Neuronal stem cell (in vitro differentiated cells): ENCODE data around the gene HSP90AA1.

ENCODE experiments used
- DNase-seq: peaks from one replicate; pipeline ENCODE4 v3.0.0-alpha.2; 2013; ENCODE audit warnings: low spot score
- H2AFZ ChIP-seq: one replicate; pipeline ENCODE4 v1.6.1; 2013; ENCODE audit warnings: mild to moderate bottlenecking, low read length, inconsistent platforms
- H2AK5ac ChIP-seq: 2 replicates; pipeline ENCODE4 v1.6.1; 2013; ENCODE audit warnings: low read depth, mild to moderate bottlenecking, inconsistent platforms, low read length, moderate library complexity, mixed read lengths
- H2BK120ac ChIP-seq: 2 replicates; pipeline ENCODE4 v1.6.1; 2013; ENCODE audit warnings: low read depth, mild to moderate bottlenecking, inconsistent platforms, low read length, moderate library complexity, mixed read lengths
- H2BK12ac ChIP-seq: one replicate; pipeline ENCODE4 v1.6.1; 2013; ENCODE audit warnings: low read length, inconsistent platforms
- H2BK15ac ChIP-seq: 2 replicates; pipeline ENCODE4 v1.6.1; 2013; ENCODE audit warnings: mild to moderate bottlenecking, low read length, inconsistent platforms, mixed read lengths
- H2BK5ac ChIP-seq: one replicate; pipeline ENCODE4 v1.6.1; 2013; ENCODE audit warnings: inconsistent platforms, mild to moderate bottlenecking, low read length, moderate library complexity
- H3K14ac ChIP-seq: one replicate; pipeline ENCODE4 v1.6.1; 2013; ENCODE audit warnings: low read length, inconsistent platforms
- H3K18ac ChIP-seq: 2 replicates; pipeline ENCODE4 v1.6.1; 2013; ENCODE audit warnings: low read length, inconsistent platforms
- H3K23ac ChIP-seq: 2 replicates; pipeline ENCODE4 v1.6.1; 2013; ENCODE audit warnings: low read depth, mild to moderate bottlenecking, mixed read lengths, low read length, inconsistent platforms; ENCODE audit not compliant: poor library complexity
- H3K27ac ChIP-seq: replicated peaks from 3 replicates; pipeline ENCODE4 v1.5.1; 2013; ENCODE audit warnings: low read length, inconsistent platforms
- H3K27me3 ChIP-seq, 3 experiments: 2 replicates each; pipeline ENCODE4 v1.6.1; 2013; ENCODE audit warnings: low read length in 3 of 3, mild to moderate bottlenecking in 2 of 3, inconsistent platforms in 1 of 3, low read depth in 1 of 3, mixed read lengths in 1 of 3, moderate library complexity in 1 of 3; ENCODE audit not compliant: control insufficient read depth in 3 of 3, insufficient read depth in 3 of 3
- H3K36me3 ChIP-seq, 2 donors: replicated peaks in 1 of 2; 2 replicates each; pipeline ENCODE4 v1.6.1; 2013; ENCODE audit warnings: low read length in 2 of 2; ENCODE audit not compliant: control insufficient read depth in 2 of 2, insufficient read depth in 2 of 2
- H3K4ac ChIP-seq: 2 replicates; pipeline ENCODE4 v1.6.1; 2013; ENCODE audit warnings: inconsistent platforms, mild to moderate bottlenecking, low read length, moderate library complexity
- H3K4me1 ChIP-seq, 2 donors: 1 replicate in 1 of 2; 2 replicates in 1 of 2; pipeline ENCODE4 v1.6.1; 2013; ENCODE audit warnings: low read length in 2 of 2, low read depth in 1 of 2; ENCODE audit not compliant: control insufficient read depth in 2 of 2, insufficient read depth in 1 of 2
- H3K4me2 ChIP-seq: one replicate; pipeline ENCODE4 v1.6.1; 2013; ENCODE audit warnings: mild to moderate bottlenecking, low read length, inconsistent platforms; ENCODE audit not compliant: insufficient read depth, poor library complexity, severe bottlenecking
- H3K4me3 ChIP-seq, 2 donors: 2 replicates each; pipeline ENCODE4 v1.5.1; 2013; ENCODE audit warnings: low read length in 2 of 2, mild to moderate bottlenecking in 2 of 2, inconsistent platforms in 1 of 2, moderate library complexity in 1 of 2
- H3K79me1 ChIP-seq: one replicate; pipeline ENCODE4 v1.6.1; 2013; ENCODE audit warnings: low read depth, mild to moderate bottlenecking, inconsistent platforms, low read length, moderate library complexity
- H3K9ac ChIP-seq: one replicate; pipeline ENCODE4 v1.6.1; 2013; ENCODE audit warnings: mild to moderate bottlenecking, low read depth, low read length, inconsistent platforms; ENCODE audit not compliant: poor library complexity
- H3K9me3 ChIP-seq, 2 donors: replicated peaks in 1 of 2; 2 replicates each; pipeline versions ENCODE3 to v1.6.1; 2013; ENCODE audit warnings: low read length in 2 of 2, mild to moderate bottlenecking in 2 of 2, inconsistent platforms in 1 of 2, low read depth in 1 of 2, mixed read lengths in 1 of 2, moderate library complexity in 1 of 2; ENCODE audit not compliant: control insufficient read depth in 2 of 2, insufficient read depth in 1 of 2
- H4K8ac ChIP-seq: one replicate; pipeline ENCODE4 v1.6.1; 2013; ENCODE audit warnings: low read depth, mild to moderate bottlenecking, inconsistent platforms, low read length, moderate library complexity
- H4K91ac ChIP-seq: one replicate; pipeline ENCODE4 v1.6.1; 2013; ENCODE audit warnings: low read length, low read depth, mild to moderate bottlenecking, inconsistent platforms; ENCODE audit not compliant: poor library complexity
- WGBS, 2 donors: extraction: QIAGEN DNeasy Blood & Tissue Kit; methylation state at CpG; one replicate each; pipeline ENCODE4 v1.1.7; 2013; ENCODE audit warnings: missing lambda C conversion rate in 2 of 2, mixed read lengths in 1 of 2; ENCODE audit not compliant: insufficient read length in 2 of 2, insufficient replicate concordance in 1 of 2; ENCODE audit errors: extremely low coverage in 2 of 2; 5-methylcytosine and 5-hydroxymethylcytosine counted together

The HSP90AA1 gene

DNA sequence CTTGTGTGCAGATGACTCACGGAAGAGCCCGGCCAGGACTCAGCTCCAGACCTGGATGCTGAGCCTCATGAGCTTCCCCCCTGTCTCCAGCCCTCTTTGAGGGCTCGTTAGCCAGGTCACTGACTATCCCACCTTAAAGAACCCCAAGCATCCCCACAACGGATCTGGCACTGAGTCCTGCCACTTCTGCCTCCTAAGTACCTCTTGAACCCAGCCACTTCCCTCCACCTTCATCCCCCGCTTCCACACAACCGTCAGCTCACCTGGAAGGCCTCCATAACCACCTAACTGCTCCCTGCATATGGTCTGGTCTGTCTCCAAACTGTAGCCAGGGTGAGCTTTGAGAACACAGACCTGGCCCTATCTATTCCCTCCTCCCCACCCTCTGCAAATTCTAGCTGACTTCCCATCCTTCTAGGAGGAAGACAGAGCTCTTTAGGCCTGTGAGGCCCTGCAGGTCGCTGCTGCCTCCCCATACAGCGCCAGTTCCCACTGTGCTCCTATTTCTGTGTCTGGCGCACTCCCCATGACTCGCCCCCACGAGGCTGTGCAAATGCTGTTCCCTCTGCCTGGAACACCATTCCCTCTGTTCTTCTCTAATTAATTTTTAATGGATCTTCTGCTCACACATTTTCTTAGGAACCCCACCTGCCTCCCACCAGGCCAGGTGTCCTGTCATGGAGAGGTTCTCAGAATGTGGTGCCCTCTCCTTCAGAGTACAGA is 2.9 kb upstream of the HSP90AA1 start:
- Histone ChIP-seq H3K4ac (no peak overlapping the region), H2BK5ac (no peak overlapping the region), H3K27ac (no peak overlapping the region), H3K14ac (no peak overlapping the region), H3K36me3 (peaks cover 7 to 16% of the 10 kb centered on the region in 2 donors), H3K18ac (no peak overlapping the region), H2BK120ac (no peak overlapping the region), H3K4me3 (no peak overlapping the region), H2AFZ (no peak overlapping the region), H4K91ac (no peak overlapping the region), H2BK12ac (no peak overlapping the region), H3K79me1 (peaks cover 5% of the 10 kb centered on the region), H3K9me3 (no peaks in the 10 kb centered on the region), H3K4me2 (no peak overlapping the region), H3K23ac (no peak overlapping the region), H3K4me1 (peaks cover 11 to 18% of the 10 kb centered on the region in 2 donors), H3K27me3 (peaks cover 0 to 1% (median 0%) of the 10 kb centered on the region in 3 experiments), H2AK5ac (no peak overlapping the region), H2BK15ac (no peak overlapping the region), H3K9ac (no peak overlapping the region), H4K8ac (no peak overlapping the region)
- no CpG with 5 or more reads among the region's 11 CpGs for WGBS, 2 donors
- DNase-seq: no peak

DNA sequence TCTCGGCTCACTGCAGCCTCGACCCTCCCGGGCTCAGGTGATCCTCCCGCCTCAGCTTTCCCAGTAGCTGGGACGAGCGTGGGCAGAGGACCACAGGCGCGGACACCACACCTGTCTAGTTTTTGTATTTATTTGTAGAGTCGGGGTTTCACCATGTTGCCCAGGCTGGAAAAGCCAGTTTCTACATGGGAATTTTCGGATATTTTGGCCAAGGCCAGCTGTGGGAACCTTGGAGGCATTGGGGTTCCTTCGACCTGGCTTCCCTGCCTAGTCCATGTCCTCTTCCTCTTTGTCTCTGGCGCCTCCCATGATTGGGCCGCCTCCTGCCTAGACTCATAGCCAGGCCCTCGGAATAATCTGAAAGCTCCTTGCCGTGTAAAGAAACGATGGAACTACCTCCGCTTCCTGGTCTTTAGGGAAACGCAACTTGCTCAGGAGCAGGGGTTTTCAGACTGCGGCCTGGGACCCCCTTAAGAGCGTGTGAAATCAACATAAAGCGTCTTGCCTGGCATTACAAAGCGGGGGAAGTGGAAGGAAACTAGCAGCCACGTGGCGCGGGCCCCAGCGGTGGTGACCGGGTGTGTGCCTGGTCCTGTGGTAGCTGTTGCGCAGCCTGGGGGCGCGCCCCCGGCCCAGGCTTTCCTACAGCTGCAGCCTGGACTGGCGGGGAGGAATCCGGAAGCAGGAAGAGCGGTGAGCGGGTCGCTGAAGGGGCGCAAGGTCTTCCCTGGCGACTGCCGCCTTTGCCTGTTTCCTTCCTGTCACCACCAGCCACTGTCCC is 1.4 kb upstream of the HSP90AA1 start:
- peaks cover 8% of the 10 kb centered on the region for H3K79me1 ChIP-seq
- peak overlapping the region; percentile 13 for H3K4ac ChIP-seq
- no peak overlapping the region for H4K8ac ChIP-seq
- H2AK5ac ChIP-seq: peak overlapping the region; percentile 6
- peaks cover 11 to 18% of the 10 kb centered on the region in 2 donors for H3K4me1 ChIP-seq
- no peak overlapping the region for H3K14ac ChIP-seq
- no peak overlapping the region for H2AFZ ChIP-seq
- no peak overlapping the region for H3K9ac ChIP-seq
- H3K18ac ChIP-seq: peak overlapping the region; percentile 88
- WGBS, 2 donors: no CpG with 5 or more reads among the region's 39 CpGs
- peak overlapping the region in 1 of 2 donors; percentile 86 for H3K4me3 ChIP-seq
- no peaks in the 10 kb centered on the region for H3K9me3 ChIP-seq
- H2BK120ac ChIP-seq: no peak overlapping the region
- no peak overlapping the region for H3K27ac ChIP-seq
- peak overlapping the region; percentile 70 for H2BK15ac ChIP-seq
- H3K27me3 ChIP-seq: no peaks in the 10 kb centered on the region
- peak overlapping the region; percentile 75 for H3K23ac ChIP-seq
- H3K36me3 ChIP-seq: peaks cover 18 to 31% of the 10 kb centered on the region in 2 donors
- peak overlapping the region; percentile 32 for H2BK5ac ChIP-seq
- H3K4me2 ChIP-seq: no peak overlapping the region
- no peak overlapping the region for H2BK12ac ChIP-seq
- no peak for DNase-seq
- H4K91ac ChIP-seq: no peak overlapping the region

DNA sequence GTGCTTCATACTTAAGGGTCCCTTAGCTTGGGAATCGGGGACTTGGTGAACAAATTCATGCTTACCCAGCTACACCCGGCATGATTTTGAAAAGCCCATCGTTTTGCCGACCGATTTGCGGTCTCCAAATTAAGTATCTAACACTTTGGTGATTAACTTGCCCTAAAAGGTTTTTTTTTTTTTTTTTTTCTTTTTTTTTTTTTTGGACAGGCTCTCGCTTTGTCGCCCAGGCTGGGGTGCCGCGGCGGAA is 843 bp upstream of the HSP90AA1 start:
- H4K91ac ChIP-seq: no peak overlapping the region
- H2BK120ac ChIP-seq: no peak overlapping the region
- H2BK12ac ChIP-seq: no peak overlapping the region
- H3K4me2 ChIP-seq: peak overlapping the region; percentile 87
- peak overlapping the region; percentile 78 for H3K9ac ChIP-seq
- H4K8ac ChIP-seq: no peak overlapping the region
- peak overlapping the region; percentile 80 for H3K23ac ChIP-seq
- H3K18ac ChIP-seq: peak overlapping the region; percentile 99
- no peak for DNase-seq
- WGBS, 2 donors: no CpG with 5 or more reads among the region's 11 CpGs
- peak overlapping the region; percentile 85 to 86 for H3K4me3 ChIP-seq
- peaks cover 11 to 22% of the 10 kb centered on the region in 2 donors for H3K4me1 ChIP-seq
- H3K9me3 ChIP-seq: no peaks in the 10 kb centered on the region
- H3K36me3 ChIP-seq: peaks cover 18 to 37% of the 10 kb centered on the region in 2 donors
- no peaks in the 10 kb centered on the region for H3K27me3 ChIP-seq
- peak overlapping the region; percentile 87 for H3K27ac ChIP-seq
- H3K14ac ChIP-seq: peak overlapping the region; percentile 78
- peak overlapping the region; percentile 98 for H2AFZ ChIP-seq
- H3K4ac ChIP-seq: no peak overlapping the region
- H3K79me1 ChIP-seq: peaks cover 8% of the 10 kb centered on the region
- H2BK15ac ChIP-seq: no peak overlapping the region
- peak overlapping the region; percentile 93 for H2BK5ac ChIP-seq
- H2AK5ac ChIP-seq: peak overlapping the region; percentile 71

DNA sequence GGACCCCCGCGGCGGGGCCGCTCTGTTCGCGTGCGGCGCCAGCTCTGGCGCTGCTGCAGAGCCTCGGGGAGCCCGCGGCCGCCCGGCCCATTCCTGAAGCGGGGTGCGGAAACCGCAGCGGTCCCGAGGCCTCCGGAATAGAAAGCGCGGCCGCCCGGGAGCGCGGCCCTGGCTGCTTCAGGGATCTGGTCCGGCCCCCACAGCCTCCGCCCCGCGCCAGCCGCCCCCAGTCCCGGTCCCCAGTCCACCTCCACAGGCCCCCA is 204 bp downstream of the HSP90AA1 start:
- peak overlapping the region; percentile 86 for H2AFZ ChIP-seq
- H3K4ac ChIP-seq: no peak overlapping the region
- no peak for DNase-seq
- no peak overlapping the region for H2BK12ac ChIP-seq
- no peak overlapping the region for H2BK120ac ChIP-seq
- peak overlapping the region; percentile 27 for H2BK15ac ChIP-seq
- peak overlapping the region; percentile 94 for H3K18ac ChIP-seq
- no peak overlapping the region for H4K8ac ChIP-seq
- peak overlapping the region; percentile 86 to 90 for H3K4me3 ChIP-seq
- no CpG with 5 or more reads among the region's 32 CpGs for WGBS, 2 donors
- peak overlapping the region; percentile 67 for H3K4me2 ChIP-seq
- H3K9ac ChIP-seq: peak overlapping the region; percentile 93
- peaks cover 8% of the 10 kb centered on the region for H3K79me1 ChIP-seq
- H3K23ac ChIP-seq: peak overlapping the region; percentile 99
- H2BK5ac ChIP-seq: peak overlapping the region; percentile 93
- H4K91ac ChIP-seq: no peak overlapping the region
- no peaks in the 10 kb centered on the region for H3K27me3 ChIP-seq
- H3K36me3 ChIP-seq: peaks cover 21 to 47% of the 10 kb centered on the region in 2 donors
- H3K9me3 ChIP-seq: no peaks in the 10 kb centered on the region
- no peak overlapping the region for H3K14ac ChIP-seq
- peaks cover 11 to 22% of the 10 kb centered on the region in 2 donors for H3K4me1 ChIP-seq
- no peak overlapping the region for H3K27ac ChIP-seq
- peak overlapping the region; percentile 66 for H2AK5ac ChIP-seq
